NCI-H187 treated with DMSO at 0.1 percent for 48 hours (cell line): ENCODE measurements around the gene CDK5RAP3.
"Not testable (repeated sequence)": the region's sequence is repeated elsewhere in the genome, so short reads cannot be mapped to it uniquely, and the experiment has no call there.

ENCODE experiments used
- DNase-seq: peaks from one replicate; lab custom pipeline; 2025; lab: John Stamatoyannopoulos, UW

Gene CDK5RAP3

DNA sequence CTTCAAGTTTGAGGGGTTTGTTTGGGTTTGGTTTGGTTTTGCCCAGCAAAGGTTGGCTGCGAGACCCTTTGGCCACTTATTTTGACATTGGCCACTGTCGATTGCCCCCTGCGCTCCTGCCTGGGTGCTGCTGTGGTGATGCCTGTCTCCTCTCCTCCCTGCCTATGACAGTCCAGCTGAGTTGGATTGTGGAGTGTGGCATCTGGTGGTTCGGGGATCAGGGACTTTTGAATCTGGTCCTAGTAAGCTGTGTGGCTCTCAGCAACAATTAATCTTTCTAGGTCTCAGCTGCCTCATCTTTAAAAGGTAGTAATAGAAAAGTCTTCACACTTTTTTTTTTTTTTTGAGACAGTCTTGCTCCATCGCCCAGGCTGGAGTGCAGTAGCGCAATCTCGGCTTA lies 27.1 kb downstream of the CDK5RAP3 start:
- no peak for DNase-seq

DNA sequence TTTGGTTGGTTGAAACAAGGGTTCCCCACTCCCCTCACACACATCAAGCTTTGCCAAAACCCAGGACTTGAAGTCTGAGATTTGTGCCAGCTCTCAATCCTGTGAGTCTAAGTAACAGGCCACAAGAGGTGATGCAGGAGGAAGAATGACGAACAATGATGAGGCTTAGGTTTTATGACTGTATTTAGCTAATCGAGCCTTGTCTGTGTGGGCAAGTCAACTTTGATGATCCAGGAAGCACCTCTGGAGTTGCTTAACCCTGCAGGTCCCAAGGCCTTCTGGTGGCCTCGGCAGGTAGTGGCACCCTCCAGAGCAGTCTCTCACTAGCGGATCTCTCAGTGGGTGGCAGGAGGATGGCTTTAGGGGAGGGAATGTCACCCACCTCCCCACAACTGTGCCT lies 28.7 kb downstream of the CDK5RAP3 start:
- no peak for DNase-seq

GRCh38 chr17:48001197-48001596 lies 30.3 kb downstream of the CDK5RAP3 start:
- DNase-seq: no peak

DNA sequence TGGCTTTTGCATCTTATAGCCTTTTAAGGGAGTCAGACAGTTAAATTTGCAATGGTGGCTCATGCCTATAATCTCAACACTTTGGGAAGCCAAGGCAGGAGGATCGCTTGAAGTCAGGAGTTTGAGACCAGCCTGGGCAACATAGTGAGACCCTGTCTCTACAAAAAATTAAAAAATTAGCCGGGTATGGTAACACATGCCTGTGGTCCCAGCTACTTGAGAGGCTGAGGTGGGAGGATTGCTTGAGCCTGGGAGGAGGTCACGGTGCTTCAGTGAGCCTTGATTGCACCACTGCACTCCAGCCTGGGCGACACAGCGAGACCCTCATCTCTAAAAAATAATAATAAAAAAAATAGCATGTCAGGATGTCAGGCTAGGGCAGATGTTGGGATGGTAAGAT lies 30.7 kb downstream of the CDK5RAP3 start:
- not testable (repeated sequence) for DNase-seq

DNA sequence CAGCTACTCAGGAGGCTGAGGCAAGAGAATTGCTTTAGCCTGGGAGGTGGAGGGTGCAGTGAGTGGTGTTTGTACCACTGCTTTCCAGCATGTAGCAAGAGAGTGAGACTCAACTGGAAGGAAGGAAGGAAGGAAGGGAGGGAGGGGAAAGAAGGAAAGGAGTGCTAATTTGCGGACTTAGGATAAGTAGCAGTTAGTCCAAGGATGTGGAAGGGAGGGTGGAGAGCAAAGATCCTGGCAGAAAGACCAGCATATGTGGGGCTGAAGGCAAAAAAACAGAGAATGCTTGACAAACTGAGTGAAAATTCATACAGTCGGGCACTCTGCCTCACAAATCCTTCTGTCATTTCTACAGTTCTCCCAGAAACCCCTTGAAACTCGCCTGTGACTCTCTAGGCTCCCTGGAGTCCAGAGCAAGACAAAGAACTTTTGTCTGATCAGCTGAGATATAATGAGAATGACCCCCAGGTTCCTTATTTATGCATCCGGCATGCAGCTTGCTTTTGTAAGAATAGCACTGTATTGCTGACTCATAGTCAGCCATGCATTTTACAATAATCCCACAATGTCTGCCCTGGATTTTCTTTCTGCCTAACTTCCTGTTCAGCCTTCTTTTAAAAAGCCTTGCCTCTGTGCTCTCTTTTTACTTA lies 31.5 kb downstream of the CDK5RAP3 start:
- no peak for DNase-seq

DNA sequence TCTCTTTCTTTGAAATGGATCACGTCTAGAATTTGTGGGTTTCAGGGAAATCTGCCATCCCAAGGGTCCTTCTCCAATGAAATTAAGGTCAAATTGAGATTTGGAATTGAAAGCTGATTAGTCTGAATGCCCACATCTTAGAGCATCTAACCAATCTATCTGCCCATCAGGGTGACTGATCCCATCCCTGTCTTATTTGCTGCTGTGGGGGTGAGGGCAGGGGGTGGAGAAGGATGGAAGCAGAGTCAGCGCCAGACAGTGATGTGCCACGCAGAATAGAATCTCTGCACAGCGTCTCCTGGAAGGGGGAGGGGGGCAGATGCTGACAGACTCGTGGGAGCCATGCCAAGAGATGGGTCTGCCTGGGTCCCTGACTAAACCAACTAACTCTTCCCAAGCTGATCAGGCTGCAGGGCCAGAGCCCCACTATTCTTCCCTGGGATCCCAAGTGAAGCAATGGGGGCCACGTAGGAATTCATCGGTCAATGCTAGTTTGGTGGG lies 32.1 kb downstream of the CDK5RAP3 start:
- no peak for DNase-seq

GRCh38 chr17:48003417-48004151 lies 32.7 kb downstream of the CDK5RAP3 start:
- DNase-seq: no peak

- DNase-seq: no peak
Observed at GRCh38 chr17:48004983-48005382, 34.1 kb downstream of the CDK5RAP3 start.

DNA sequence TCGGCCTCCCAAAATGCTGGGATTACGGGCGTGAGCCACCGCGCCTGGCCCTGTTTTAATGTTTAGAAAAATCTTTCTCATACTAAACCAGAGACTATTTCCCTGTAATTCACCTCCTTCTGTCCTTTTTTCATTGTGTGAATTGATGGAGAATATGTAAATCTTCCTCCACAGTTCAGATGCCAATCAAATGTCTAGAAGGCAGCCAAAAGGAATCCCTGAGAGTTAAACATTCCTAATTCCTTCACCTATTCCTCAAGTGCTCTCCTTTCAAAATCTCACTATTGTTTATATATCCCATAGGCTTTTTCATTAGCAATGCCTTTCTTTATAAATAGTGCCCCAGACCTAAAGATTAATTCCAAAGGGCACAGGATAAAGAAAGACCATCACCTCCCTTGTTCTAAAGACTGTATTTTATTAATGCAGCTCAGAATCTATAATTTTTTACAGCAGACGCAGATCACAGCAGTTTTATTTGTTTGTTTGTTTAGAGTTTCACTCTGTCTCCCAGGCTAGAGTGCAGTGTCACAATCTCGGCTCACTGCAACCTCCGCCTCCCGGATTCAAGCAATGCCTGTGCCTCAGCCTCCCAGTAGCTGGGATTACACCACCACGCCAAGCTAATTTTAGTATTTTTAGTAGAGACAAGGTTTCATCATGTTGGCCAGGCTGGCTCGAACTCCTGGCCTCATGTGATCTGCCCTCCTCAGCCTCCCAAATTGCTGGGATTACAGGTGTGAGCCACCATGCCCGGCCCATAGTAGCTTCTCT lies 36.2 kb downstream of the CDK5RAP3 start:
- DNase-seq: no peak

- no peak for DNase-seq
Observed at GRCh38 chr17:48010193-48010592, 39.3 kb downstream of the CDK5RAP3 start.

- DNase-seq: peak; percentile 51
Observed at GRCh38 chr17:48011405-48012150, 40.7 kb downstream of the CDK5RAP3 start.

DNA sequence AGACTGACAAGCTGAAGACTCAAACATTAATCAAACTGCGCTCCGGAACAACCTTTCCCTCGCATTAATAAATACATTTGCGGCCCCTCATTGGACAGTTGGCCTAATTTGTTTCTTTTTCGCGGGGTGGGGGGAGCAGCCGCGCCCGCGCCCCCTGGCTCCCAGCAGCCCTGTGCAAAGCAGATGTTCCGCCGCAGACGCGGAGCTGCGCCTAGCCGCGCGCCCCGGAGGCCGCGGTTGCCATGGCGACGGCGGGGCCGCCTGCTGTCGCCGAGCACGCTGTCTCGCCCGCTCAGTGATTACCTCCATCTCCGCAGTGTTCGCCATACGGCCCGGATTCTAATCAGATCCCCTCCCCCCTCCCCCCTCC lies 41.2 kb downstream of the CDK5RAP3 start:
- DNase-seq: no peak

DNA sequence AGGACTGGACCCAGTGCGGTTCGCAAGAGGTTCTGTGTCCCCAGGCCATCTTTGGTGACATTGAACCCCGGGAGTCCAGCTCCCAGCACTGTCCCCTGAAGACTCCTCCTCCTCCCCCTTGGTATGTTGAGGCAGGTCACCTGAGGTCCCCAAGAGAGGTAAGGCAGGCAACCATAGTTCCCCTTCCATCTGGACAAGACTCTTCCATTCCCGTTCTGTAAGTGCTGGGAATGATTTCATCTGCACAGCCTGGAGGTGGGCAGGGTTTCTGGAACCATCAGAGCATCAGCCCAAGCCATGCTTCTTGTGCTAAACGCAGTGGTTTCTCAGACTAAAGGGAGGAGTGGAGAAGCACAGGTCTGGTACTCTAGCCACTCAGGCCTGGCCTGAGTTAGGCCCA lies 41.7 kb downstream of the CDK5RAP3 start:
- no peak for DNase-seq

- no peak for DNase-seq
Observed at GRCh38 chr17:48013876-48014594, 43.1 kb downstream of the CDK5RAP3 start.

DNA sequence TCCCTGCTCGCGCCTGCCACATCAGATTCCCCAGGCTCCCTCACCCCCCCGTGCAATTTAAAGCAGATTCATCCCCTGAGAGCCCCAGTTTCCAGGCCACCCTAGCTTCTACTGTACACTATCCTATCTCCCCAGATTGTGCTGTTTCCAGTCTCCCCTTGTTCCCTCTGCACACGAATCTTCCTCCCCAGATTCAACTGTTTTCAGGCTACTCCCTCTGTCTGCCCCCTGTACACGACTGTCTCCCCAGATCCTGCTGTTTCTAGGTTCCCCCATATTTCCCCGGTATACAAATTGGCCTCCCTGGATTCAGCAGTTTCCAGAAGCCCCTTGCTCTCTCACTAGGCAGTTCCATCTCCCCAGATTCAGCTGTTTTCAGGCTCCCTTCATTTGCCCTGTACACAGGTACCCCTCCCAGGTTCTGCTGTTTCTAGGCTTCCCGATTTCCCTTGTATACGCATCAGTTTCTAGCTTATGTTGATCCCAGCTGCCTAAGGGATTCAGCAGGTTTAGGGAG lies 43.7 kb downstream of the CDK5RAP3 start:
- DNase-seq: peak; percentile 57

DNA sequence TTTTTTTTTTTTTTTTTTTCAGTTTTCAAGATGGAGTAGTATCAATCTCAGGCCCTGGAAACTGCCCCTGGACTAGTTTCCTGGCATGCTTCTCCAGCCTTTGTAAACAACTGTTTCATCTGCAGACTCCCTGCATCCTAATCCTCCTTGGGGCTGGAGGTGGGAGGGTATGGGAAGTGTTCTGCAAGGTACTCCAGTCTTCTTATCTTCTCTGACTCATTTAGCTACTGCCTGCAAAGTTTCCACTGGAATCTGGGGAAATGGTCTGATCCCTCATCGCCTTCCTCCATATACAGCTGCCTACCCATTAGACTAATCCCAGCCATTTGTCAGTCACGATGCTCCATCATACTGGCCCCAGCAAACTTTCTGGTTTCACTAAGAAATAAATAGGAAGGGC lies 45.2 kb downstream of the CDK5RAP3 start:
- no peak for DNase-seq

GRCh38 chr17:48017817-48018158 lies 46.9 kb downstream of the CDK5RAP3 start:
- DNase-seq: not testable (repeated sequence)

- DNase-seq: no peak
Observed at GRCh38 chr17:48021934-48022333, 51.0 kb downstream of the CDK5RAP3 start.

DNA sequence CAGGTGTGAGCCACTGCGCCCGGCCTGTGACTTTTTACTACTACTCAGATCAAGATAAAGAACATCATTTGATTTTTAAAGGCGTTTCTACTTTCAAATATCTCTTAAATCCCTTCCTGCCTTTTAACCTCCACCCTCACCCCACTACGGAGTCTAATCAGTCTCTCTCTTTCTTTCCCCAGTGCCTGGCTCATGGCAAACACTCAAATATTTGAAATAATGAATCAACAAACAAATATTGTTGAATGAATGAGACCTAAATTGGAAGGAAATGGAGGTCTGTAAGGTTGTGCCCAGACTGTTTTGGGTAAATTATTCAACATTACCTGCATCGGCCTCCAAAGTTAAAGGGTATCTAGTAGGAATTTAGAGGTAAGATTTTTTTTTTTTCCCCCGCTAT lies 52.0 kb downstream of the CDK5RAP3 start:
- DNase-seq: no peak

- DNase-seq: no peak
Observed at GRCh38 chr17:48023400-48024148, 52.7 kb downstream of the CDK5RAP3 start.
